ENCODE results near the gene ZDHHC16. TPM values are rescaled to one million over a fixed set of nuclear protein-coding genes. Genes with fewer than 3 reads are reported as not detected.

The ZDHHC16 gene
- total RNA-seq, 4 donors from 2014 or later = 25.0 to 34.5 (median 31.6) TPM

GRCh38 chr10:97479939-97480338 is 34.0 kb downstream of the ZDHHC16 start:
- intact Hi-C loops (cut with DNase I; ENCODE audit: low total_unique reads) (no loop called here), in situ Hi-C loops (cut with MboI; ENCODE audit: low sequenced_read_pairs in 4 of 4) (no loop called here)
- Histone ChIP-seq H3K4me3 (no peak overlapping the region), H3K27me3 (no peaks in the 10 kb centered on the region), H3K27ac (no peak overlapping the region), H3K36me3 (peaks cover 0 to 62% of the 10 kb centered on the region in 2 donors), H3K4me1 (no peaks in the 10 kb centered on the region), H3K9me3 (no peaks in the 10 kb centered on the region)
- TF ChIP-seq POLR2A (IDR thresholded peaks at IDR 0.05) (no peak), CTCF (IDR thresholded peaks at IDR 0.05 in 4 of 5, conservative IDR thresholded peaks at IDR 0.05 in 1 of 5) (no peak)
- ATAC-seq = no peak
- DNase-seq = no peak

DNA sequence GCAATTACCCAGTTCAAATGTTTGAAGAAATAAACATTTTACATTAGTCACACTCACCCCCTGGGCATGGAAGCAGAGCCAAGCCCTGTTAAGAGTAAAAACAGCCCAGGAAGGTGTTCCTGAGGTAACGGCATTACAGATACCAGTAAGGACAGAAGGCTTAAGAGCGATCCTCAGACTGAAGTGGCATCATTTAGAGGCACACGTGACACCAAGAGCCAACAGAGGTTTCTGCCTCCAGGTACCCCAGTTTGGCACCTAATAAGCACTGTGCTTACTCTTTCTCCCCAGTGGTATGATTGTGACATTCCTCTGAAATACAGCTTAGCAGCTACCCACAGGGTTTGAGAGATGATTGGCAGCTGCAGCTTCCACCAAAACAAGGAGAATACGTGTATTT is 35.1 kb downstream of the ZDHHC16 start:
- intact Hi-C loops (cut with DNase I; ENCODE audit: low total_unique reads) = no loop called here
- peaks cover 0 to 50% of the 10 kb centered on the region in 2 donors for H3K36me3 ChIP-seq
- H3K27ac ChIP-seq = no peak overlapping the region
- DNase-seq = no peak
- H3K9me3 ChIP-seq = no peaks in the 10 kb centered on the region
- in situ Hi-C loops (cut with MboI; ENCODE audit: low sequenced_read_pairs in 4 of 4) = no loop called here
- H3K4me1 ChIP-seq = peaks cover under 1 to 6% of the 10 kb centered on the region in 2 donors
- H3K27me3 ChIP-seq = no peaks in the 10 kb centered on the region
- TF ChIP-seq POLR2A (IDR thresholded peaks at IDR 0.05) = no peak
- TF ChIP-seq CTCF (IDR thresholded peaks at IDR 0.05 in 4 of 5, conservative IDR thresholded peaks at IDR 0.05 in 1 of 5) = no peak
- H3K4me3 ChIP-seq = no peak overlapping the region
- no peak for ATAC-seq

GRCh38 chr10:97482381-97482780 is 36.4 kb downstream of the ZDHHC16 start:
- H3K27me3 ChIP-seq = no peaks in the 10 kb centered on the region
- no peaks in the 10 kb centered on the region for H3K9me3 ChIP-seq
- no peak for TF ChIP-seq CTCF (IDR thresholded peaks at IDR 0.05 in 4 of 5, conservative IDR thresholded peaks at IDR 0.05 in 1 of 5)
- no peak for TF ChIP-seq POLR2A (IDR thresholded peaks at IDR 0.05)
- peaks cover 0 to 37% of the 10 kb centered on the region in 2 donors for H3K36me3 ChIP-seq
- H3K4me1 ChIP-seq = peaks cover 4 to 8% of the 10 kb centered on the region in 2 donors
- no peak for DNase-seq
- in situ Hi-C loops (cut with MboI; ENCODE audit: low sequenced_read_pairs in 4 of 4) (no loop called here), intact Hi-C loops (cut with DNase I; ENCODE audit: low total_unique reads) (no loop called here)
- no peak overlapping the region for H3K27ac ChIP-seq
- no peak for ATAC-seq
- H3K4me3 ChIP-seq = no peak overlapping the region

- no peak overlapping the region for H3K27ac ChIP-seq
- H3K36me3 ChIP-seq = peaks cover 0 to 26% of the 10 kb centered on the region in 2 donors
These were observed 37.5 kb downstream of the ZDHHC16 start for GRCh38 chr10:97483506-97483905.

More at GRCh38 chr10:97483506-97483905, 37.5 kb downstream of the ZDHHC16 start:
- TF ChIP-seq POLR2A (IDR thresholded peaks at IDR 0.05) (no peak), CTCF (IDR thresholded peaks at IDR 0.05 in 4 of 5, conservative IDR thresholded peaks at IDR 0.05 in 1 of 5) (no peak)
- no peaks in the 10 kb centered on the region for H3K27me3 ChIP-seq
- no peaks in the 10 kb centered on the region for H3K9me3 ChIP-seq
- no peak overlapping the region for H3K4me3 ChIP-seq
- intact Hi-C loops (cut with DNase I; ENCODE audit: low total_unique reads) = no loop called here
- H3K4me1 ChIP-seq = peaks cover 4 to 9% of the 10 kb centered on the region in 2 donors
- DNase-seq (no peak), ATAC-seq (no peak)
- in situ Hi-C loops (cut with MboI; ENCODE audit: low sequenced_read_pairs in 4 of 4) = no loop called here
